ACC112 (cell line): ENCODE results near the gene CLDN15.
A peak's percentile ranks its signal among the peaks of the same experiment; 100 is the strongest.
"Not testable (repeated sequence)": the region's sequence is repeated elsewhere in the genome, so short reads cannot be mapped to it uniquely, and the experiment has no call there.

ENCODE experiments used
- H2AFZ ChIP-seq: fragments of 200-600 bp; sonication (generic); one replicate; pipeline ENCODE4 v1.6.0; 2017; ENCODE audit warnings: antibody characterized with exemption, low read length; ENCODE audit not compliant: unreplicated experiment
- H3K27ac ChIP-seq: fragments of 200-600 bp; sonication (generic); 2 replicates; pipeline ENCODE4 v1.5.1; 2014; ENCODE audit warnings: low read depth, mild to moderate bottlenecking, antibody characterized with exemption, low read length, moderate library complexity
- H3K27me3 ChIP-seq: fragments of 200-600 bp; sonication (generic); 2 replicates; pipeline ENCODE4 v1.6.1; 2014; ENCODE audit warnings: mild to moderate bottlenecking, antibody characterized with exemption, low read length, moderate library complexity, mixed read lengths; ENCODE audit not compliant: insufficient read depth
- H3K36me3 ChIP-seq: fragments of 200-600 bp; sonication (generic); 2 replicates; pipeline ENCODE4 v1.6.1; 2016; ENCODE audit warnings: mild to moderate bottlenecking, antibody characterized with exemption, low read length, moderate library complexity, mixed read lengths; ENCODE audit not compliant: insufficient read depth
- H3K4me1 ChIP-seq: fragments of 200-600 bp; sonication (generic); one replicate; pipeline ENCODE4 v1.6.1; 2016; ENCODE audit warnings: low read length, mixed read lengths; ENCODE audit not compliant: insufficient read depth, unreplicated experiment, control insufficient read depth
- H3K4me3 ChIP-seq: fragments of 200-600 bp; sonication (generic); 2 replicates; pipeline ENCODE4 v1.5.1; 2014; ENCODE audit warnings: mild to moderate bottlenecking, low read depth, low read length
- H3K79me2 ChIP-seq: fragments of 200-600 bp; sonication (generic); one replicate; pipeline ENCODE4 v1.6.0; 2016; ENCODE audit warnings: low read length; ENCODE audit not compliant: control insufficient read depth, unreplicated experiment, insufficient read depth

The CLDN15 gene

DNA sequence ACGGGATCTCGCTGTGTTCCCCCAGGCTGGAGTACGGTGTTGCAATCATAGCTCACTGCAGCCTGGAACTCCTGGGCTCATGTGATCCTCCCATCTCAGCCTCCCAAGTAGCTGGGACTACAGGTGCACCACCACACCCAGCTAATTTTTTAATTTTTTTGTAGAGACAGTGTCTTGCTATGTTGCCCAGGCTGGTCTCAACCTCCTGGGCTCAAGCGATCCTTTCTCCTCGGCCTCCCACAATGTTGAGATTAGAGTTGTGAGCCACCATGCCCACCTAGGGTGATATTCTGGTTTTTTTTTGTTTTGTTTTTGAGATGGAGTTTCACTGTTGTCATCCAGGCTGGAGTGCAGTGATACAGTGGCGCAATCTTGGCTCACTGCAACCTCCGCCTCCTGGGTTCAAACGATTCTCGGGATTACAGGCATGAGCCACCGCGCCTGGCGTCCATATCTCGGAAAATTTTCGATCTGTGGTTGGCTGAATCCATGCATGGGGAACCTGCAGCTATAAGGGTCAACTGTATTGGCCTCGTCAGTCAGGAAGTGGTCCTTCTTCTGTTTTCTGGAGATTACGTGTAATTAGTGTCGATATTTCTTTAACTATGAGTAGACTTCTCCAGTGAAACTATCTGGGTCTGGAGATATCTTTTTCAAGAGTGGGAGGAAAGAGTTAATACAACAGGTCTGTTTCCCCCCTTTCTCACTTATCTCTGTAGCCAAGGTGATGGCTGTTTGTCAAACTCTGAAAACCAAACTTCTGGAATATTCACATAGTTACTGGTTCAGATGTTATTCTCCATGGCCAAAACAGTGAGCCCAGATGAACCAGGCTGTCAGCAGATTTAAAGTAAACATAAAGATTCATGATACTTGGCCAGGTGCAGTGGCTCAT lies 28.3 kb upstream of the CLDN15 start:
- no peaks in the 10 kb centered on the region for H3K36me3 ChIP-seq
- H3K27me3 ChIP-seq, result no peaks in the 10 kb centered on the region
- no peak overlapping the region for H3K4me3 ChIP-seq
- peaks cover 4% of the 10 kb centered on the region for H3K4me1 ChIP-seq
- H2AFZ ChIP-seq, result no peak overlapping the region
- H3K79me2 ChIP-seq, result no peaks in the 10 kb centered on the region
- H3K27ac ChIP-seq, result no peak overlapping the region

DNA sequence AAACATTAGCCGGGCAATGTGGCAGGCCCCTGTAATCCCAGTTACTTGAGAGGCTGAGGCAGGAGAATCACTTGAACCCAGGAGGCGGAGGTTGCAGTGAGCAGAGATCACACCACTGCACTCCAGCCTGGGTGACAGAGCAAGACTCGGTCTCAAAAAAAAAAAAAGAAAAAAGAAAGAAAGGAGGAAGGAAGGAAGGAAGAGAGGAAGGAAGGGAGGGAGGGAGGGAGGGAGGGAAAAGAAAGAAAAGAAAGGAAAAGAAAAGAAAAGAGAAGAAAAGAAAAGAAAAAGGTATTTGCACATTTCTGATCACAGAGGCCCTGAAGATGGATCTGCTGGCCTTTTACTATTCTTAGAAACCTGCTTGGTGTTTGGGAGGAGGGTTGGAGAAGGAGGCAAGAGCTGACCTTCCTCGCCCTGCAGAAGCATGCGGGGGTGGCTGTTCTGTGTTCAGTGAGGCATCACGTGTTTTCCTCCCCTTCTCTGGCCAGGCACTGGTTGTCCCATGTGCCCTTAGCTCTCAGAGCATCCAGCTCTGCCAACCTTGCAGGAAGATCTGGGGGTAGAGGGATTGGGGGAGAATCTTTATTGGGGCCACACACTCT lies 26.6 kb upstream of the CLDN15 start:
- not testable (repeated sequence) for H3K79me2 ChIP-seq, H3K27ac ChIP-seq, H3K36me3 ChIP-seq, H3K27me3 ChIP-seq, H3K4me1 ChIP-seq, H2AFZ ChIP-seq, H3K4me3 ChIP-seq

DNA sequence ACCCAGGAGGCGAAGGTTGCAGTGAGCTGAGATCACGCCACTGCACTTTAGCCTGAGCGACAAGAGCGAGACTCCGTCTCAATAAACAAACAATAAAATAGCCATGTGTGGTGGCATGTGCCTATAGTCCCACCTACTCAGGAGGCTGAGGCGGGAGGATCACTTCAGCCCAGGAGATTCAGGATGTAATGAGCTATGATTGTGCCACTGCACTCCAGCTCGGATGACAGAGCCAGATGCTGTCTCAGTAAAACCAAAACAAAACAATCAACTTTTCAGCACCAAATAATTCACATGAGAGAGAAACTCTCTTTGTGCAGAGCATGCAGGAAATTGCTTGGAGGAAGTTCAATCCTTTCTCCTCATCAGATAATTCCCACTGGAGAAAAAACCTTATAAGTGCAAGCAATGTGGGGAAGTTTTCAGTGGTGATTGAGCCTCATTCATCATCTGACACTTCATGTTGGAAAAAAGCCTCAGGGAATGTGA lies 20.7 kb upstream of the CLDN15 start:
- no peaks in the 10 kb centered on the region for H3K27me3 ChIP-seq
- no peak overlapping the region for H3K4me3 ChIP-seq
- no peaks in the 10 kb centered on the region for H3K36me3 ChIP-seq
- H3K4me1 ChIP-seq, result no peaks in the 10 kb centered on the region
- no peaks in the 10 kb centered on the region for H3K79me2 ChIP-seq
- no peak overlapping the region for H2AFZ ChIP-seq
- no peak overlapping the region for H3K27ac ChIP-seq

DNA sequence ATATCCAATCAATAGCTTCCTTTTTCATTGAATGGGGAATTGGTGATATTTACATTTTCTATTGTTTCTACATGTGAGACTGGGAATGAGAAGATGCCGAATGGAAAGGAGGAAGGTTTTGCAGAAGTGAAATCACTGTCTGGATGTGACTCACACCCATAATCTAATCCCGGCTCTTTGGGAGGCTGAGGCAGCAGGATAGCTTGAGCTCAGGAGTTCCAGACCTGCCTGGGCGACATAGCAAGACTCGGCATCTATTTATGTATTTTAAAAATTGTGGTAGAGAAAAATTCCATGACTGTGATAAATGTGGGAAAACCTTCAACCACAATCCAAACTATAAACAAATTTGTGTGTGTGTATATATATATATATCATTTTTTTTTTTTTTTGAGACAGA lies 18.2 kb upstream of the CLDN15 start:
- H3K79me2 ChIP-seq, result peaks cover 11% of the 10 kb centered on the region
- H3K27me3 ChIP-seq, result no peaks in the 10 kb centered on the region
- no peaks in the 10 kb centered on the region for H3K4me1 ChIP-seq
- no peak overlapping the region for H3K4me3 ChIP-seq
- no peak overlapping the region for H2AFZ ChIP-seq
- H3K27ac ChIP-seq, result no peak overlapping the region
- no peaks in the 10 kb centered on the region for H3K36me3 ChIP-seq

DNA sequence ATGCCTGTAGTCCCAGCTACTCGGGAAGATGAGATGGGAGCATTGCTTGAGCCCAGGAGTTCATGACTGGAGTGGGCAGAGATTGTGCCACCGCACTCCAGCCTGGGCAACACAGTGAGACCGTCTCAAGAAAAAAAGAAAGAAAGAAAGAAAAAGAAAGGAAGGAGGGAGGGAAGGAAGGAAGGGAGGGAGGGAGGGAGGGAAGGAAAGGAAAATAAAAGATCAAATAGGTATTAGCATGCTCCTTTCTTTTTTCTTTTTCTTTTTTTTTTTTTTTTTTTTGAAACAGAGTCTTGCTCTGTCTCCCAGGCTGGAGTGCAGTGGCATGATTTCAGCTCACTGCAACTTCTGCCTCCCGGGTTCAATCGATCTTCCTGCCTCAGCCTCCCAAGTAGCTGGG lies 15.6 kb upstream of the CLDN15 start:
- Histone ChIP-seq H3K4me3 (peak overlapping the region; percentile 89; the same call in 1 of the 2 replicates), H3K79me2 (peaks cover 24% of the 10 kb centered on the region)
- H3K4me1 ChIP-seq, H3K36me3 ChIP-seq, H3K27ac ChIP-seq, H2AFZ ChIP-seq, H3K27me3 ChIP-seq: not testable (repeated sequence)

DNA sequence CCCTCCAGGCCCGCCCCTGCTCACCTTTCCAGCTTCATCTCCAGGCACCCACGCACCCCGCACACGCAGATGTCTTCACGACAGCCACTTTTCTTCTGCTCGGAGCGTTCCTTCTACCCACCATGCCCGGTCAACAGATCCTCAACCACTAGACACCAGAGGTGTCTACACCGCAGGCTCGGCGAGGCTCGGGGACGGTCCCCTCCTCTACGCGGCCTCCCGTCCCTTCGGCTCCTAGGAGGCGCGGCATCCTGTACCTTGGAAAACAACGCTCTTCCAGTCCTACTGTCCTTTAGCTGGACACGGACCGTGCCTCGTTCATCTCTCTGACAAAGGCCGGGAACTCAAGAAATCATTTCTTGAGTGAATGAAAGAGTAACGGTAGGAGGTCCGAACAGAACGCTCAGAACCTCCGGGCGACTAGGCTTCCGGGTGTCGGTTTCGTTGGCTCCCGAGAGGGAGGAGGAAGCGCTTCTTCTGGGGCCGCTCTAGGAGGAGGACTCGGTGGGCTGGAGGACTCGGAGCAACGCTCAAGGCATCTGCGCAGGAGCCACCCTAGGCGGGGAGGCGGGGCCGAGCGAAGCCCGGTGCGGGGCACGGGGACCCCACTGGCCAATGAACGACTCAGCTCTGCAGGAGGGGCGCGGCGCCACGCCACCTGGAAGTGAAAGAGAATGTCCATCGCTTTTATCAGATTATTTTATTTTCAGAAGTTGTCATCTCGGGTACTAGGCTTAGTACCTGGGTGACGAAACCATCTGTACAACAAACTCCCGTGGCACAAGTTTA lies 14.5 kb upstream of the CLDN15 start:
- Histone ChIP-seq H3K27me3 (no peaks in the 10 kb centered on the region), H3K36me3 (no peaks in the 10 kb centered on the region), H3K4me1 (peaks cover 5% of the 10 kb centered on the region), H3K27ac (peak overlapping the region; percentile 45), H3K4me3 (peak overlapping the region; percentile 89), H2AFZ (peak overlapping the region; percentile 70), H3K79me2 (peaks cover 26% of the 10 kb centered on the region)

DNA sequence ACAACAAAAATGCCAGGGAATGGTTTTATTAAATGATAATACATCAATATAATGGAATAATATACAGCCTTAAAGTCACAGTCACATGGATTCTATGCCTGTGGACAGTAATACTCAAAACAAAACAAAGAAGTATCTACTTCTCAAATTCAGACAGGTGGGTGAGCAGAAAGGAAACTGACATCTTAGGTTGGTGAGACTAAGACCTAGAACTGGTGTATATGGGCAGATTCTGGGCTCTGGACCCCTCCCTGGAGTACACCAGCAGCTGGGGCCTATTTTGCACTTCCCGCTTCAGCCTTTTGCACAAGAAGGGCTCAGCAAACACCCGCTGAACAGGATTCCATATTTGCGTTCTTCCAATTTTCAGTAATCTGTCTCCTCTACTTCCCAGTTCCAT lies 12.7 kb upstream of the CLDN15 start:
- H3K79me2 ChIP-seq, result peaks cover 30% of the 10 kb centered on the region
- H3K36me3 ChIP-seq, result no peaks in the 10 kb centered on the region
- no peak overlapping the region for H3K27ac ChIP-seq
- peaks cover 5% of the 10 kb centered on the region for H3K4me1 ChIP-seq
- H2AFZ ChIP-seq, result no peak overlapping the region
- H3K4me3 ChIP-seq, result peak overlapping the region; percentile 17; the same call in 1 of the 2 replicates
- H3K27me3 ChIP-seq, result no peaks in the 10 kb centered on the region

DNA sequence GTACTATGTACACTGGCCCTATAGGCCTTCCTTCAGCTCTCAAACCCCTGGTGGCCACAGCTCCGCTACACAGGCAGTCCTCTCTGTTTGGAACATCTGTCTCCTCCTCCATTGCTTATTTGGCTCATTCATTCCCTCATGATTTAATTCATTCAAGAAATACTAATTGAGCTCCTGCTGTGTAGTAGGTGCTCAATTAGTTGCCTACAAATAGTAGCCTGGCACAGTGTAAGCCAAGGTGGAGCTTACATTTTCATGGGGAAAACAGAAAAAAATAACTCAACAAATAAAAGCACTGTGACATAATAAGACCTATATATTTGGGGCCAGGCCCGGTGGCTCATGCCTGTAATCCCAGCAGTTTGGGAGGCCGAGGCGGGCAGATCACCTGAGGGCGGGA lies 10.7 kb upstream of the CLDN15 start:
- H3K79me2 ChIP-seq, result peaks cover 35% of the 10 kb centered on the region

DNA sequence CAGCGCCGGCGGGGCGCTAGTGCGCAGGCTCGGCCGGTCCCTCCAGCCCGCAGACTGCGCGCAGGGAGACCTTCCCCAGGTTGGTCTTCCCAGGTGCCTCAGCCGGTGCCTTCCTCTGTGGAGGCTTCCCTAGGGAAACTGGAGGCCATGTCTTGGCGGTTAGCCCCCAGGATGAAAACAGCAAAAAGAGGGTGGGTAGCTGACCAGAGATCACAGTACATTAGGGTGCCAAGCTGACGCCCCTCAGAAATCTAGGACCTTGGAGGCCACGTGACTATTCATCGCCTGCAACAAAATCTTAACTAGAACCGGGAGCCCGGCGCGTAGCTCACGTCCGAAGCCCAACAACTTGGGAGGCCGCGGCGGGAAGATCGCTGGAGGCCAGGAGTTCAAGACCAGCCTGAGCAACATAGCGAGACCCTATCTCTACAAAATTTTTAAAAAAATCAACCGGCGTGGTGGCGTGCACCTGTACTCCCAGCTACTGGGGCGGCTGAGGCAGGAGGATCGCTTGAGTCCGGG lies 7.6 kb upstream of the CLDN15 start:
- Histone ChIP-seq H3K27ac (peak overlapping the region; percentile 76; the same call in 1 of the 2 replicates), H3K4me3 (peak overlapping the region; percentile 90), H3K4me1 (peaks cover 12% of the 10 kb centered on the region), H3K27me3 (no peaks in the 10 kb centered on the region), H3K79me2 (peaks cover 29% of the 10 kb centered on the region), H3K36me3 (no peaks in the 10 kb centered on the region), H2AFZ (peak overlapping the region; percentile 31)

More for the DNA sequence above, 10.7 kb upstream of the CLDN15 start:
- no peak overlapping the region for H3K4me3 ChIP-seq
- no peak overlapping the region for H2AFZ ChIP-seq
- H3K36me3 ChIP-seq, result no peaks in the 10 kb centered on the region
- H3K27me3 ChIP-seq, result no peaks in the 10 kb centered on the region
- peaks cover 12% of the 10 kb centered on the region for H3K4me1 ChIP-seq
- H3K27ac ChIP-seq, result no peak overlapping the region

DNA sequence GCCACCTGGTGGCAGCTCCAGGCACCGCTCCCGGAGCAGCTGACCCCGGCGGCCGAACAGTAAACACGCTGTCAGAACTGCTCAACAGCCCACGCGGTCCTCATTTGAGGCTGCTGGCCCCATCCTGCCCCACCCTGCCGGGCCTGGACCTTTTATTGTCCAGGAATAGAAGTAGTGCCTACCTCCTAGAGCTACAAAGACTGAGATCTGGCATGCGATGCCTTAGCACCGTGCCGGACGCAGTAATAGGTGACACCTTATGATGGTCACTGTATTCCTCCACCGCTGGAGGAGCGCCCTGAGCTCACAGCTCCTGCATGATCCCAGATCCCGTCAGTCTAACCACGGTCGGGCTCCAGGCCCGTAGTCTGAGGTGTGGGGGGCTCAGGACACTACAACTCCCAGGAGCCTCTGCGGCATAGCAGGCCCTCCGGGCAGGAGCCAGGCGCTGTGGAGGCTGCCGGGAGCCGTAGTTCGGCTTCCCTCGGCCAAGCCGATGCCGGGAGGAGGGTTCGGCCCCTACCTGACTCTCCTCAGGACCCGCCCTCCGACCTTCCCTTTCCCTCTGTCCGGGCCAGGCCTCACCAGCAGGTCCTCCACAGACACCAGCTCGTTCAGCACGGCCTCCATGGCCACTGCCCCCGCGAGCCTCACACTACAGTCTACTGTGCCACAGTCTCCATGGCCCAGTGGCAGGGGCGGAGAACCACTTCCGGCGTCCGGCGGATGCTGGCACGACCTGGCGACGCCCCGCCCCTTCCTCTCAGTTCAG lies 7.0 kb upstream of the CLDN15 start, which contains the start of gene FIS1:
Gene FIS1 (minus strand): TSS at position 707 of the 772 bp plus-strand sequence. CDS start 77 bp downstream, at position 630.
- H3K4me1 ChIP-seq, result peaks cover 11% of the 10 kb centered on the region
- peaks cover 28% of the 10 kb centered on the region for H3K79me2 ChIP-seq
- H3K27me3 ChIP-seq, result no peaks in the 10 kb centered on the region
- peak within 1 kb of the TSS; percentile 87 for H2AFZ ChIP-seq
- peak within 1 kb of the TSS; percentile 76 for H3K27ac ChIP-seq
- H3K36me3 ChIP-seq, result no peaks in the 10 kb centered on the region
- H3K4me3 ChIP-seq, result peak within 1 kb of the TSS; percentile 90
